A549 (cell line): Measurements from ENCODE around the gene B3GALT2.

Source experiments
- BHLHE40 ChIP-seq: IDR thresholded peaks from 2 replicates; pipeline ENCODE4 v1.6.1; 2012; ENCODE audit warnings: low read depth, low read length, inconsistent platforms
- CTCF ChIP-seq: fragments of >200 bp; sonication (Bioruptor Twin); formaldehyde crosslinking; IDR thresholded peaks from 3 replicates; pipeline ENCODE4 v1.5.1; 2016
- EHF ChIP-seq: fragments of 250-450 bp; sonication (Bioruptor Pico); IDR thresholded peaks from 2 replicates; pipeline ENCODE4 v1.5.0; 2020; ENCODE audit warnings: mild to moderate bottlenecking
- ELK1 ChIP-seq: fragments of 150-350 bp; IDR thresholded peaks from 2 replicates; pipeline ENCODE4 v1.6.1; 2014; ENCODE audit warnings: low read depth, mild to moderate bottlenecking, low read length
- MAFK ChIP-seq: fragments of 450-650 bp; IDR thresholded peaks from 2 replicates; pipeline ENCODE4 v1.6.1; 2014; ENCODE audit not compliant: partially characterized antibody
- MAX ChIP-seq: IDR thresholded peaks from 2 replicates; pipeline ENCODE4 v1.6.1; 2012
- NR3C1 ChIP-seq: fragments of >200 bp; sonication (Bioruptor Twin); formaldehyde crosslinking; IDR thresholded peaks from 3 replicates; pipeline ENCODE4 v1.6.1; 2017

- TF ChIP-seq NR3C1 (no peak), EHF (CRISPR knock-in tag) (no peak), MAX (no peak), MAFK (no peak), CTCF (no peak), ELK1 (no peak), BHLHE40 (no peak)
These were observed 1.6 kb downstream of the B3GALT2 start for GRCh38 chr1:193184776-193185175.
